GM18517 (cell line): ENCODE data around the gene TMEM184A.

Experiments
- ATAC-seq: cut with Tn5 transposase; IDR thresholded peaks from one replicate; pipeline ENCODE4 v1.9.1; 2021; ENCODE audit warnings: mild to moderate bottlenecking, moderate library complexity; ENCODE audit not compliant: unreplicated experiment

TMEM184A gene

GRCh38 chr7:1540776-1541271, 15.2 kb downstream of the TMEM184A start:
- ATAC-seq, result no peak

GRCh38 chr7:1539882-1540775, 15.9 kb downstream of the TMEM184A start:
- ATAC-seq, result no peak

- no peak for ATAC-seq
Observed at GRCh38 chr7:1539181-1539881, 16.7 kb downstream of the TMEM184A start.

GRCh38 chr7:1538544-1539180, 17.3 kb downstream of the TMEM184A start:
- no peak for ATAC-seq

GRCh38 chr7:1537535-1538412, 18.2 kb downstream of the TMEM184A start:
- ATAC-seq, result no peak

GRCh38 chr7:1536743-1537534, 19.1 kb downstream of the TMEM184A start:
- no peak for ATAC-seq

GRCh38 chr7:1536455-1536742, 19.6 kb downstream of the TMEM184A start:
- ATAC-seq, result no peak

GRCh38 chr7:1535701-1536454, 20.1 kb downstream of the TMEM184A start:
- no peak for ATAC-seq

- ATAC-seq, result no peak
Observed at GRCh38 chr7:1535100-1535458, 20.9 kb downstream of the TMEM184A start.

- no peak for ATAC-seq
Observed at GRCh38 chr7:1534330-1535099, 21.5 kb downstream of the TMEM184A start.

- ATAC-seq, result no peak
Observed at GRCh38 chr7:1533547-1534329, 22.3 kb downstream of the TMEM184A start.

- ATAC-seq, result no peak
Observed at GRCh38 chr7:1533255-1533546, 22.8 kb downstream of the TMEM184A start.

GRCh38 chr7:1532456-1533254, 23.4 kb downstream of the TMEM184A start:
- no peak for ATAC-seq

- ATAC-seq, result no peak
Observed at GRCh38 chr7:1531979-1532455, 24.0 kb downstream of the TMEM184A start.

GRCh38 chr7:1531263-1531978, 24.6 kb downstream of the TMEM184A start:
- ATAC-seq, result no peak

GRCh38 chr7:1530946-1531262, 25.1 kb downstream of the TMEM184A start:
- peak; percentile 7 for ATAC-seq
